ENCODE data around the gene MTREX.

- TF ChIP-seq CTCF (conservative IDR thresholded peaks at IDR 0.05) = no peak
- no peak for TF ChIP-seq ZFX (IDR thresholded peaks at IDR 0.05)
Measured at GRCh38 chr5:55325621-55326020, 17.8 kb downstream of the MTREX start.

Data from C4-2B (cell line).